ENCODE data around the gene NUDT16.

The NUDT16 gene

DNA sequence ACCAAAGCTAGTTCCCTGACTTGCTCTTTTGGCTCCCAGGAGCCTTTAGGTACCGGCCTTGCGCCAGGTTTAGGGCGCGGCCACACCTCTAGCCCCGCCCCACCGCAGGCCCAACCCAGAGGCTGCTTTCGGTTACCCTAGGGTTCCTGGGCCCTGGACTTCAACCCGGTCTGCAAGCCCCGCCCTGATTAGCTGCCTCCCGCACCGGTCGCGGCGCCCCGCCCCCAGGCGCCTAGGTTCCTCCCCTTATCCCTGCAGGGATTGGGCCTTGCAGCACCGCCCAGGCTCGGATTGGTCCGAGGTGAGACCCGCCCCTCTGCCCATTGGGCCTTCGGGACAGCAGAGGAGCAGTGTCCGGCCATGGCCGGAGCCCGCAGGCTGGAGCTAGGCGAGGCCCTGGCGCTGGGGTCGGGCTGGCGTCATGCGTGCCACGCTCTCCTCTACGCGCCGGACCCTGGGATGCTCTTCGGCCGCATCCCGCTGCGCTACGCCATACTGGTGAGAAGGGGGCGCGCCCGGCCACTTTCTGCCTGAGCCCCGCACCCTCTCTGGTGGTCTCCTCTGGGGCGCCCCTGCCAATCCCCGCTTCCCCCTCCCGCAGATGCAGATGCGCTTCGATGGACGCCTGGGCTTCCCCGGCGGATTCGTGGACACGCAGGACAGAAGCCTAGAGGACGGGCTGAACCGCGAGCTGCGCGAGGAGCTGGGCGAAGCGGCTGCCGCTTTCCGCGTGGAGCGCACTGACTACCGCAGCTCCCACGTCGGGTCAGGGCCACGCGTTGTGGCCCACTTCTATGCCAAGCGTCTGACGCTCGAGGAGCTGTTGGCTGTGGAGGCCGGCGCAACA lies at the start of gene NUDT16:
NUDT16 (plus strand) TSS at position 330 of the 847 bp plus-strand sequence; CDS start at position 361, 31 bp downstream.
- peak within 1 kb of the TSS; percentile 79 for H3K4me3 ChIP-seq (ENCODE audit: low read length)
- DNase-seq (ENCODE audit: low read depth), result peak; percentile 99
- TF ChIP-seq, protein P1, sequence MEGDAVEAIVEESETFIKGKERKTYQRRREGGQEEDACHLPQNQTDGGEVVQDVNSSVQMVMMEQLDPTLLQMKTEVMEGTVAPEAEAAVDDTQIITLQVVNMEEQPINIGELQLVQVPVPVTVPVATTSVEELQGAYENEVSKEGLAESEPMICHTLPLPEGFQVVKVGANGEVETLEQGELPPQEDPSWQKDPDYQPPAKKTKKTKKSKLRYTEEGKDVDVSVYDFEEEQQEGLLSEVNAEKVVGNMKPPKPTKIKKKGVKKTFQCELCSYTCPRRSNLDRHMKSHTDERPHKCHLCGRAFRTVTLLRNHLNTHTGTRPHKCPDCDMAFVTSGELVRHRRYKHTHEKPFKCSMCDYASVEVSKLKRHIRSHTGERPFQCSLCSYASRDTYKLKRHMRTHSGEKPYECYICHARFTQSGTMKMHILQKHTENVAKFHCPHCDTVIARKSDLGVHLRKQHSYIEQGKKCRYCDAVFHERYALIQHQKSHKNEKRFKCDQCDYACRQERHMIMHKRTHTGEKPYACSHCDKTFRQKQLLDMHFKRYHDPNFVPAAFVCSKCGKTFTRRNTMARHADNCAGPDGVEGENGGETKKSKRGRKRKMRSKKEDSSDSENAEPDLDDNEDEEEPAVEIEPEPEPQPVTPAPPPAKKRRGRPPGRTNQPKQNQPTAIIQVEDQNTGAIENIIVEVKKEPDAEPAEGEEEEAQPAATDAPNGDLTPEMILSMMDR (IDR thresholded peaks at IDR 0.05; ENCODE audit: insufficient read depth, low read depth, low read length, missing control alignments), result peak; percentile 15

GRCh38 chr3:131338948-131339640 lies 42.5 kb upstream of the NUDT16 start:
- TF ChIP-seq, protein P1 (IDR thresholded peaks at IDR 0.05; ENCODE audit: insufficient read depth, low read depth, low read length, missing control alignments), result no peak
- DNase-seq (ENCODE audit: low read depth), result peak; percentile 14
- H3K4me3 ChIP-seq (ENCODE audit: low read length), result no peak overlapping the region

DNA sequence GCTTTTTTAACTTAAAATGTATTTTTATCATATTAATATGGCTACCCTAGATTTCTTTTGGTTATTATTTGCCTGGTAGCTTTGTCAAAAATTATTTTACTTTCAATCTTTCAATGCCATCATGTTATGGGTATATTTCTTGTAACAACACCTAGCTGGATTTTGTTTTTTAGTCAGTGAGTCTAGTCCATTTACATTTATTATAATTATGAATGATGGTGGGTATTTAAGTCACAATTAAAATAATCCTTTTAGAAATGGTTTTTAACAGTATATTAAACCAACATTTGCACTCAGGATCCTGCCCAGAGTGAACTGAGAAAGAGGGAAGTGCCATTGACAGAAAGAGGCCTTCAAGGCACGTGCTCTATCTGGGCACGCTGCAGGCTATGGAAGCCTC lies 39.8 kb upstream of the NUDT16 start:
- no peak overlapping the region for H3K4me3 ChIP-seq (ENCODE audit: low read length)
- DNase-seq (ENCODE audit: low read depth), result no peak
- TF ChIP-seq, protein P1 (IDR thresholded peaks at IDR 0.05; ENCODE audit: insufficient read depth, low read depth, low read length, missing control alignments), result no peak

DNA sequence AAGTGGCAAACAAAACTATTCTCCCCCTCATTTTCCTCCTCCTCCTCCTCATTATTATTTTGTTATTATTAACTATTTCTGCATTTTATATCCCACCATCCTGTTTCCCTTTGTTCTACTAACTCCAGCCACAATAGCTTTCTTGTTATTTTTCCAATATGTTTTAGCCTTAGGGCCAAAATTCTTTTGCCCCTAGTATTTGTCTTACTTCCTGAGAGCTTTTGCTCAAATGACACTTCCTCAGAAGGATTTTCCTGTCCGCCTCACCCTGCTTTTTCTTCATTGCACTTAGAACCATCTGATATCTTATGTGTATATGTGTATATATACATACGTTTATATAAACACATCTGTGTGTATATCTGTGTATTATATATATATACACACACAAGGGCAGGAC lies 32.7 kb upstream of the NUDT16 start:
- no peak overlapping the region for H3K4me3 ChIP-seq (ENCODE audit: low read length)
- DNase-seq (ENCODE audit: low read depth), result peak; percentile 31
- TF ChIP-seq, protein P1 (IDR thresholded peaks at IDR 0.05; ENCODE audit: insufficient read depth, low read depth, low read length, missing control alignments), result no peak

- no peak overlapping the region for H3K4me3 ChIP-seq (ENCODE audit: low read length)
- TF ChIP-seq, protein P1 (IDR thresholded peaks at IDR 0.05; ENCODE audit: insufficient read depth, low read depth, low read length, missing control alignments), result no peak
- DNase-seq (ENCODE audit: low read depth), result no peak
Observed at GRCh38 chr3:131349454-131349853, 32.1 kb upstream of the NUDT16 start.

DNA sequence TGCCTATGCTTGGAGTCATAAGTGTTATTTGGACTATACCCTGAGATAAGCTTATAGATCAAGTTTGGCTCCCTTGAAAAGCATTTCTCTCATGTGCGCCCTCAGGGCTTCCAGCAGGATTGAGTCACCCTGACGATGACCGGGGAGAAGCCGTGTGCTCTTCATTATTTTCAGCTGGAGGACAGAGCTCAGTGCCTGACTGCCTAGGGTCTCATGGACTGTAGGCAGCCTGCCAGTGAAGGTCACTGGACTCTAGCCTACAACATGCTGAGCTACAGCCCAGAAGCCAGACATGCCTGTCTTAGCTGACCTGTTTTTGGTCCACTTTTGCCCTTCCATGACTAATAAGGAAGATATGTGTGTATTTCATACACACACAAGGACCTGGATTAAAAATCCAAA lies 31.6 kb upstream of the NUDT16 start:
- DNase-seq (ENCODE audit: low read depth), result peak; percentile 91
- TF ChIP-seq, protein P1 (IDR thresholded peaks at IDR 0.05; ENCODE audit: insufficient read depth, low read depth, low read length, missing control alignments), result no peak
- no peak overlapping the region for H3K4me3 ChIP-seq (ENCODE audit: low read length)

Measured in epithelial cell of esophagus (primary cell).